ENCODE measurements around the gene TNIK.

Gene TNIK

GRCh38 chr3:171358181-171358880 is 101.9 kb downstream of the TNIK start:
- DNase-seq, result no peak

GRCh38 chr3:171357721-171358120 is 102.5 kb downstream of the TNIK start:
- DNase-seq, result no peak

- no peak for DNase-seq
These were observed 104.0 kb downstream of the TNIK start for GRCh38 chr3:171356251-171356650.

- no peak for DNase-seq
These were observed 105.3 kb downstream of the TNIK start for GRCh38 chr3:171354706-171355582.

- DNase-seq, result no peak
These were observed 106.0 kb downstream of the TNIK start for GRCh38 chr3:171354049-171354705.

- DNase-seq, result no peak
These were observed 106.8 kb downstream of the TNIK start for GRCh38 chr3:171353423-171353822.

GRCh38 chr3:171352387-171352935 is 107.7 kb downstream of the TNIK start:
- no peak for DNase-seq

- DNase-seq, result no peak
These were observed 108.5 kb downstream of the TNIK start for GRCh38 chr3:171351676-171352075.

GRCh38 chr3:171350364-171350763 is 109.8 kb downstream of the TNIK start:
- DNase-seq, result no peak

GRCh38 chr3:171349392-171349791 is 110.8 kb downstream of the TNIK start:
- no peak for DNase-seq

GRCh38 chr3:171348121-171348520 is 112.1 kb downstream of the TNIK start:
- no peak for DNase-seq

GRCh38 chr3:171347301-171348039 is 112.7 kb downstream of the TNIK start:
- peak in 1 of 2 experiments; percentile 26 for DNase-seq

- peak; percentile 53 to 55 for DNase-seq
These were observed 113.5 kb downstream of the TNIK start for GRCh38 chr3:171346582-171347300.

- no peak for DNase-seq
These were observed 114.2 kb downstream of the TNIK start for GRCh38 chr3:171346019-171346418.

GRCh38 chr3:171345107-171345843 is 114.9 kb downstream of the TNIK start:
- DNase-seq, result no peak

GRCh38 chr3:171343693-171344092 is 116.5 kb downstream of the TNIK start:
- DNase-seq, result no peak

- no peak for DNase-seq
These were observed 117.3 kb downstream of the TNIK start for GRCh38 chr3:171342783-171343420.

- no peak for DNase-seq
These were observed 118.0 kb downstream of the TNIK start for GRCh38 chr3:171342200-171342599.

- no peak for DNase-seq
These were observed 119.8 kb downstream of the TNIK start for GRCh38 chr3:171340434-171340833.

- no peak for DNase-seq
These were observed 120.6 kb downstream of the TNIK start for GRCh38 chr3:171339598-171339997.

- DNase-seq, result no peak
These were observed 123.8 kb downstream of the TNIK start for GRCh38 chr3:171336406-171336805.
